ENCODE data around the gene GFY.

The GFY gene

GRCh38 chr19:49474542-49474924 lies 49.3 kb downstream of the GFY start:
- CTCF ChIA-PET = interaction anchor here (1.1 to 2.9 kb wide), 9 partner anchors 10 to 235 kb away, joined by 3 to 17 read pairs (median 4); partner anchors contain the start of gene ALDH16A1
- H3K4me3 ChIP-seq (ENCODE audit: low read depth, low read length) = peak overlapping the region; percentile 59

More at GRCh38 chr19:49474542-49474924, 49.3 kb downstream of the GFY start:
- TF ChIP-seq ZSCAN18 (tag by site-specific recombination; IDR thresholded peaks at IDR 0.05) (0 out of 2 replicates have a peak, but pooled peaks have one; percentile 50), ZNF416 (tag by site-specific recombination; IDR thresholded peaks at IDR 0.05) (no peak), SALL2 (tag by site-specific recombination; IDR thresholded peaks at IDR 0.05; ENCODE audit: borderline replicate concordance) (no peak), ZBTB48 (tag by site-specific recombination; IDR thresholded peaks at IDR 0.05) (no peak), GLIS1 (tag by site-specific recombination; IDR thresholded peaks at IDR 0.05) (no peak), ZNF830 (tag by site-specific recombination; IDR thresholded peaks at IDR 0.05; ENCODE audit: low read depth) (no peak), ZBTB17 (tag by site-specific recombination; IDR thresholded peaks at IDR 0.05) (no peak), ZNF366 (tag by site-specific recombination; conservative IDR thresholded peaks at IDR 0.05) (peak; percentile 88), ZNF433 (tag by site-specific recombination; IDR thresholded peaks at IDR 0.05; ENCODE audit: low read depth) (no peak), ZNF157 (tag by site-specific recombination; IDR thresholded peaks at IDR 0.05) (peak; percentile 38; the same call in 1 of the 2 replicates), ZNF280D (tag by site-specific recombination; IDR thresholded peaks at IDR 0.05) (no peak), ZNF530 (tag by site-specific recombination; IDR thresholded peaks at IDR 0.05; ENCODE audit: low read depth) (no peak), ZBTB20 (tag by site-specific recombination; IDR thresholded peaks at IDR 0.05) (no peak), ZNF148 (tag by site-specific recombination; IDR thresholded peaks at IDR 0.05; ENCODE audit: borderline replicate concordance) (peak; percentile 49; the same call in 1 of the 2 replicates), GFI1B (tag by site-specific recombination; IDR thresholded peaks at IDR 0.05) (no peak), ZNF239 (tag by site-specific recombination; IDR thresholded peaks at IDR 0.05) (peak; percentile 67; the same call in 1 of the 2 replicates)
- POLR2A ChIA-PET = interaction anchor here (1.0 kb wide), 1 partner anchor 21 kb away, joined by 5 read pairs; the partner anchor contains the start of gene RPS11
- Histone ChIP-seq H3K9me3 (ENCODE audit: control insufficient read depth, insufficient read depth, low read depth, low read length) (no peaks in the 10 kb centered on the region), H3K4me1 (ENCODE audit: control insufficient read depth, insufficient read depth, low read length) (no peaks in the 10 kb centered on the region), H3K36me3 (ENCODE audit: control insufficient read depth in 2 of 2, insufficient read depth in 1 of 2, low read length in 2 of 2) (peaks cover 3 to 5% of the 10 kb centered on the region in 2 experiments; a peak in 2 of 3 replicates), H3K27ac (ENCODE audit: extremely low read depth, low read depth, low read length) (no peak overlapping the region; the same call in 1 of the 2 replicates)
